Tibial nerve (tissue), 4 donors: Measurements from ENCODE around the gene NCOA3. TPM values are rescaled to one million over a fixed set of nuclear protein-coding genes. Genes with fewer than 3 reads are reported as not detected.

Experiments used
- DNase-seq, 2 donors: peaks; one replicate each; pipeline ENCODE4 v3.0.0-alpha.2; 2019; ENCODE audit warnings: low spot score in 2 of 2
- H3K27ac ChIP-seq, 4 donors: fragments of 200-600 bp; sonication (generic) in 3 of 4; one replicate each; pipeline ENCODE4 v1.5.1; 2017 to 2019; ENCODE audit warnings: mild to moderate bottlenecking in 1 of 4
- H3K27me3 ChIP-seq, 2 donors: fragments of 200-600 bp; sonication (generic) in 1 of 2; one replicate each; pipeline versions ENCODE4 v1.5.1 to v1.6.0; 2017 to 2019
- H3K36me3 ChIP-seq, 3 donors: fragments of 200-600 bp; sonication (generic); one replicate each; pipeline ENCODE4 v1.5.1; 2018 to 2019
- H3K4me1 ChIP-seq, 4 donors: fragments of 200-600 bp; sonication (generic) in 3 of 4; one replicate each; pipeline ENCODE4 v1.5.1; 2017 to 2019
- H3K4me3 ChIP-seq, 4 donors: fragments of 200-600 bp; sonication (generic) in 3 of 4; one replicate each; pipeline ENCODE4 v1.5.1; 2017 to 2019; ENCODE audit warnings: mild to moderate bottlenecking in 1 of 4, moderate library complexity in 1 of 4
- H3K9me3 ChIP-seq, 4 donors: fragments of 200-600 bp; sonication (generic) in 3 of 4; one replicate each; pipeline ENCODE4 v1.5.1; 2017 to 2019
- EP300 ChIP-seq, 2 donors: sonication (generic); formaldehyde crosslinking; IDR thresholded peaks; one replicate each; pipeline ENCODE4 v1.6.1; 2017; ENCODE audit warnings: antibody characterized with exemption in 2 of 2, mild to moderate bottlenecking in 1 of 2
- POLR2A ChIP-seq, 2 donors: fragments of 450-650 bp; IDR thresholded peaks; one replicate each; pipeline ENCODE4 v1.6.1; 2017; ENCODE audit warnings: antibody characterized with exemption in 2 of 2, mild to moderate bottlenecking in 2 of 2, moderate library complexity in 2 of 2
- WGBS, 2 donors: methylation state at CpG; one replicate each; pipeline ENCODE4 v1.1.5; 2018; 5-methylcytosine and 5-hydroxymethylcytosine counted together
- total RNA-seq, 4 donors: library from RNA; depleted of rRNA; stranded (reverse); fragments of >200 nt; gene quantifications; one replicate each; pipeline ENCODE4 v1.1.0, GENCODE V29; 2016
- TF ChIP-seq, protein P1 (sequence below), 5 experiments: fragments of 200-600 bp in 3 of 5; fragments of 450-650 bp in 2 of 5; sonication (generic) in 3 of 5; IDR thresholded peaks; one replicate each; pipeline ENCODE4 v1.5.1; 2016 to 2019; ENCODE audit warnings: antibody characterized with exemption in 5 of 5, mild to moderate bottlenecking in 3 of 5, moderate library complexity in 2 of 5

The NCOA3 gene
- total RNA-seq, 4 donors from 2014 or later: 38.0 to 48.9 (median 40.7) TPM

DNA sequence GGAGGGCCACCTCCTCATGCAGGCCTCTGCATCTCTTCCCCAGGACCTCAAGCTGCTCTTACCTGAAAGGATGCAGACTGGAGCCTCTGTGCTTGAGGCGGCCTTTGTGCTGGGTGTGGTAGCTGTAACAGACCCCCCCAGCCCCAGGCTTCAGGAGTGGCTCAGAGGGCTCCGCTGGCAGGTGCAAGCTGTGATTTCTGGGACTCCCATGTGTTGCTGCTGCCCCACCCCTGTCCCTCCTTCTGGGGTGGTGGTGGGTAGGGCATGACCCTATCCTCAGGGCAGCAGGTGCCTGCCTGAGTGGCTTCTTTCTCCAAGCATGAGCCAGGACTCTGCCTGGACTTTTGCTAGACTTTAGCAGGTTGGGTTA, 162.4 kb downstream of the NCOA3 start:
- WGBS, 2 donors: 79 to 100% methylated on average over 2 of the region's 2 CpGs
- H3K36me3 ChIP-seq: peaks cover 0 to 46% (median 0%) of the 10 kb centered on the region in 3 donors

DNA sequence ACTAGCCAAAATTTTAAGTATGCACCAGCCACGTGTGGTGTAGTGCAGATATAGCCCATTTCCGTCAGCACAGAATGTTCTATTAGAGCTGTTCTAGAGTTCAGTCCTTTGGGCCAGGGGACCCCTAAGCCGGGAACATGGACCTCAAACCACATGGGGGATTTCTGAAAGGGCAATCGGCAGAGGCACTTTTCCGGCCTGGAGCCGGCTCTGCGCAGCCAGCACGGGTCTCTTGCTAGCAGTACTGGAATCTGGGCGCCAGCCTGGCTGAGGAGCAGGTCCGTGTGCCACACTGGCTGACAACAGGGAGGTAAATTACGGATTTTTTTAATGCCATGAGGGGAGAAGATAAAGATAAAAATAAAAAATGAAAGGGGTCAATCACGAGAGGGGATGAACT, 163.1 kb downstream of the NCOA3 start:
- no peak for DNase-seq
- Histone ChIP-seq H3K36me3 (peaks cover 0 to 51% (median 0%) of the 10 kb centered on the region in 3 donors), H3K27me3 (no peaks in the 10 kb centered on the region), H3K4me1 (peaks cover 0 to 17% (median 0%) of the 10 kb centered on the region in 4 donors), H3K4me3 (no peak overlapping the region), H3K27ac (no peak overlapping the region), H3K9me3 (no peaks in the 10 kb centered on the region)
- 90 to 91% methylated on average over 12 of the region's 12 CpGs for WGBS, 2 donors
- TF ChIP-seq POLR2A (IDR thresholded peaks at IDR 0.05) (no peak), EP300 (IDR thresholded peaks at IDR 0.05) (no peak)
- TF ChIP-seq, protein P1, sequence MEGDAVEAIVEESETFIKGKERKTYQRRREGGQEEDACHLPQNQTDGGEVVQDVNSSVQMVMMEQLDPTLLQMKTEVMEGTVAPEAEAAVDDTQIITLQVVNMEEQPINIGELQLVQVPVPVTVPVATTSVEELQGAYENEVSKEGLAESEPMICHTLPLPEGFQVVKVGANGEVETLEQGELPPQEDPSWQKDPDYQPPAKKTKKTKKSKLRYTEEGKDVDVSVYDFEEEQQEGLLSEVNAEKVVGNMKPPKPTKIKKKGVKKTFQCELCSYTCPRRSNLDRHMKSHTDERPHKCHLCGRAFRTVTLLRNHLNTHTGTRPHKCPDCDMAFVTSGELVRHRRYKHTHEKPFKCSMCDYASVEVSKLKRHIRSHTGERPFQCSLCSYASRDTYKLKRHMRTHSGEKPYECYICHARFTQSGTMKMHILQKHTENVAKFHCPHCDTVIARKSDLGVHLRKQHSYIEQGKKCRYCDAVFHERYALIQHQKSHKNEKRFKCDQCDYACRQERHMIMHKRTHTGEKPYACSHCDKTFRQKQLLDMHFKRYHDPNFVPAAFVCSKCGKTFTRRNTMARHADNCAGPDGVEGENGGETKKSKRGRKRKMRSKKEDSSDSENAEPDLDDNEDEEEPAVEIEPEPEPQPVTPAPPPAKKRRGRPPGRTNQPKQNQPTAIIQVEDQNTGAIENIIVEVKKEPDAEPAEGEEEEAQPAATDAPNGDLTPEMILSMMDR (IDR thresholded peaks at IDR 0.05): no peak

More for the DNA sequence above, 162.4 kb downstream of the NCOA3 start:
- H3K4me1 ChIP-seq: peaks cover 0 to 17% (median 0%) of the 10 kb centered on the region in 4 donors
- H3K4me3 ChIP-seq: no peak overlapping the region
- no peaks in the 10 kb centered on the region for H3K9me3 ChIP-seq
- DNase-seq: no peak
- no peaks in the 10 kb centered on the region for H3K27me3 ChIP-seq
- TF ChIP-seq, protein P1 (IDR thresholded peaks at IDR 0.05): no peak
- TF ChIP-seq EP300 (IDR thresholded peaks at IDR 0.05) (no peak), POLR2A (IDR thresholded peaks at IDR 0.05) (no peak)
- H3K27ac ChIP-seq: no peak overlapping the region

DNA sequence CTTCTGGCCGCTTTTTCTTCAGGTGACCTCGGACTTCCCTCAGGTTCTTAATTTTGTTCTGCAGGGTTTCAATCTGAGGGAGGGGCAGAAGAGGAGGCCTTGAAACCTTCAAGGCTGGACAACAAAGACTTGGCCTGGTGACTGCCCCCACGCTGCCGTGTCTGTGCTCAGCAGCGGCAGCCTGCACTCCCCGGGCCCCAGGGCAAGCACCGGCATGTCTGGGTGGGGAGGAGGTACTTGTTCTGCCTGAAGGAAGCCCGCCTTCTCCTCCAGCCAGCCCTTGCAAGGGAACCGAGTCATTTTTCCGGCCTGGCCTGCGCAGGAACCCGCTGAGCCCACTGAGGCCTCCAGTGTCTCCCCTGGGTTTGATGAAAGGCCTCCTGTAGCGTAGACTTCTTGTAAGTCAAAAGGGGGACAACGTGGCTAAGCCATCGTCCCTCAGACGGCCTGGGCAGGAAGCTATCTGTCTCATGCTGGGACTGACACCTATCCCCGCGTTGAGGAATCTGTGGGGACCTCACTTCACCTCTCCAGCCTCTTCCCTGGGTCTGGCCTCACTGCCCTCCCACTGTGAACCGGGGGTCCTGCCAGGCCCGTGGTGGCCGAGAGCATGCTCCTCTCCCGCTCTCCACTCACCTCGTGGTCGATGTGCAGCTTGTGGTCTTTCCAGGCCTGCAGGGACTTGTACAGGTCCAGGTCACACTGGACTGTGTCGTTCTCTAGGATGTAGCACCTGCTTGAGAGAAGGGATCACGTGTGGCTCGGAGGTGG, 163.7 kb downstream of the NCOA3 start:
- H3K9me3 ChIP-seq: no peaks in the 10 kb centered on the region
- DNase-seq: no peak
- no peak overlapping the region for H3K4me3 ChIP-seq
- TF ChIP-seq EP300 (IDR thresholded peaks at IDR 0.05) (no peak), POLR2A (IDR thresholded peaks at IDR 0.05) (no peak)
- TF ChIP-seq, protein P1 (IDR thresholded peaks at IDR 0.05): no peak
- peaks cover 0 to 49% (median 0%) of the 10 kb centered on the region in 3 donors for H3K36me3 ChIP-seq
- H3K4me1 ChIP-seq: peaks cover 0 to 14% (median 0%) of the 10 kb centered on the region in 4 donors
- no peak overlapping the region for H3K27ac ChIP-seq
- 85 to 86% methylated on average over 27 of the region's 27 CpGs for WGBS, 2 donors
- H3K27me3 ChIP-seq: no peaks in the 10 kb centered on the region

DNA sequence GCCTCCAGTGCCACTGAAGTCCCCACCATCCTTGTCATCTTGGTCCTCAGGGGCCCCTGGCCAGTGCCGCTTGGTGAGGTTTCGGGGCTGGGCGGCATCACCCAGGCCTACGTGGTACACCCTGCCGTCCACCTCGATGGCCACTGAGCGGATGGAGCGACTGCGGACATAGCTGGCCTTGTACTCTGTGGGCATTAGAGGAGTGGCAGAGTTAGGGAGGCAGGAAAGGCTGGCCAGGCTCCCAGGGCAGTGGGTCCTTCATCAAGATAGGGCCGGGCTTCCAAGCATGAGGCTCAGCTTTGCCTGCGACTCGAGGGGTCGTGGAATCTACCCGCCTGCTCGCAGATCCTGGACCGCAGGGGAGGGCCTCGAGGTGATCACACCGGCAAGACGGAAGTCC, 164.6 kb downstream of the NCOA3 start:
- no peaks in the 10 kb centered on the region for H3K9me3 ChIP-seq
- no peak overlapping the region for H3K27ac ChIP-seq
- peaks cover 0 to 12% (median 0%) of the 10 kb centered on the region in 4 donors for H3K4me1 ChIP-seq
- H3K27me3 ChIP-seq: no peaks in the 10 kb centered on the region
- no peak for TF ChIP-seq EP300 (IDR thresholded peaks at IDR 0.05)
- H3K4me3 ChIP-seq: no peak overlapping the region
- no peak for DNase-seq
- H3K36me3 ChIP-seq: peaks cover 0 to 40% (median 0%) of the 10 kb centered on the region in 3 donors
- WGBS, 2 donors: 84 to 91% methylated on average over 18 to 19 of the region's 19 CpGs

DNA sequence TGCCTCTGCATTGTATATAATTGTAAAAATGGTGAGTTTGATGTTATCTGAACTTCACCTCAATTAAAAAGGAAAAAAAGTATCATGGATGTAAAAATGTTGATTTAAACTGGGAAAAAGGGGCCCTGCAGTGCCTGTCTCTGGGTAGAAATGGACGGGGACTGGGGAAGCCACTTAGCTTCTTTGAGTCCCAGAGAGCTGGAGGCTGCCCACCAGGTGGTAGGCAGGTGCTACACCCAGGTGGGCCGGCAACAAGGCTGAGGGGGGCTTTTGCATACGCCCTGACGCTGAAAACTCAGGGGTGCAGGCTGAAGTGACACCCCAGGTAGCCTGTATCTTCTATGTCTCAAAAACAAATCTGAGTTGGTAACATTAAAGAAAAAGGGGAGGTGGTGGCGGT, 165.4 kb downstream of the NCOA3 start:
- H3K27me3 ChIP-seq: no peaks in the 10 kb centered on the region
- no peak overlapping the region for H3K27ac ChIP-seq
- WGBS, 2 donors: 80 to 88% methylated on average over 5 of the region's 5 CpGs
- H3K36me3 ChIP-seq: peaks cover 0 to 39% (median 0%) of the 10 kb centered on the region in 3 donors
- DNase-seq: no peak
- H3K4me3 ChIP-seq: no peak overlapping the region
- no peaks in the 10 kb centered on the region for H3K9me3 ChIP-seq
- peaks cover 0 to 12% (median 0%) of the 10 kb centered on the region in 4 donors for H3K4me1 ChIP-seq
- TF ChIP-seq, protein P1 (IDR thresholded peaks at IDR 0.05): no peak
- TF ChIP-seq EP300 (IDR thresholded peaks at IDR 0.05): no peak
- no peak for TF ChIP-seq POLR2A (IDR thresholded peaks at IDR 0.05)
